Left renal pelvis (tissue), 4 donors: Measurements from ENCODE around the gene KRT13. TPM values are rescaled to one million over a fixed set of nuclear protein-coding genes. Genes with fewer than 3 reads are reported as not detected.

Experiments
- DNase-seq, 4 donors: peaks; one replicate each; pipeline ENCODE4 v3.0.0-alpha.2; 2013; ENCODE audit warnings: low read depth in 4 of 4, low spot score in 3 of 4
- polyA plus RNA-seq, 4 donors: library from polyadenylated mRNA; unstranded; fragments of 120-200 nt; gene quantifications; one replicate each; pipeline ENCODE4 v1.2.1, GENCODE V29; 2013; ENCODE audit not compliant: insufficient read length in 4 of 4

The KRT13 gene
- polyA plus RNA-seq, 4 donors, result 0.54 to 37.8 (median 1.9) TPM

GRCh38 chr17:41500131-41500911 lies 5.1 kb downstream of the KRT13 start:
- DNase-seq, result no peak

- no peak for DNase-seq
These were observed 5.7 kb downstream of the KRT13 start for GRCh38 chr17:41499714-41500113.

DNA sequence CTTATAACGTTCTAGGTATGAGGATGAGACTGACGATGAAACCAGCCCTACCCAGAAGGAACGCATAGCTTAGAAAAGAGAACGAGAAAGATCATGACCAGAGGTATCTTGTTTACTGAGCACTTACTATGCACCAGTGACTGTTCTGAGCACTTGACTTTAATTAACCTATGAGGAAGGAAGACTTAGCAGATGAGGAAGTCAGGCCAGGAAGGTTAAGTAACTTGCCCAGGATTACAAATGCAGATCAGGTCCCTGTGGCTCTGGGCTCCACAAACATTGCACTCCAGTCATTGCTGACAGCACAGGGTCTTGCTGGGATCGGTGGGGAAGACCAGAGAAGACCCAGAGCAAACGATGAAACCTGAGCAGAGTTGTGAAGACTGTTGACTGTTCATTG lies 7.1 kb downstream of the KRT13 start:
- DNase-seq, result no peak

GRCh38 chr17:41496803-41497484 lies 8.5 kb downstream of the KRT13 start:
- DNase-seq, result peak in 2 of 4 donors; percentile 50 to 52

GRCh38 chr17:41494524-41494923 lies 10.9 kb downstream of the KRT13 start:
- DNase-seq, result no peak

- peak in 2 of 4 donors; percentile 36 to 38 for DNase-seq
These were observed 12.6 kb downstream of the KRT13 start for GRCh38 chr17:41492771-41493170.

GRCh38 chr17:41492351-41492750 lies 13.1 kb downstream of the KRT13 start:
- DNase-seq, result no peak

GRCh38 chr17:41491476-41491875 lies 13.9 kb downstream of the KRT13 start:
- DNase-seq, result no peak

DNA sequence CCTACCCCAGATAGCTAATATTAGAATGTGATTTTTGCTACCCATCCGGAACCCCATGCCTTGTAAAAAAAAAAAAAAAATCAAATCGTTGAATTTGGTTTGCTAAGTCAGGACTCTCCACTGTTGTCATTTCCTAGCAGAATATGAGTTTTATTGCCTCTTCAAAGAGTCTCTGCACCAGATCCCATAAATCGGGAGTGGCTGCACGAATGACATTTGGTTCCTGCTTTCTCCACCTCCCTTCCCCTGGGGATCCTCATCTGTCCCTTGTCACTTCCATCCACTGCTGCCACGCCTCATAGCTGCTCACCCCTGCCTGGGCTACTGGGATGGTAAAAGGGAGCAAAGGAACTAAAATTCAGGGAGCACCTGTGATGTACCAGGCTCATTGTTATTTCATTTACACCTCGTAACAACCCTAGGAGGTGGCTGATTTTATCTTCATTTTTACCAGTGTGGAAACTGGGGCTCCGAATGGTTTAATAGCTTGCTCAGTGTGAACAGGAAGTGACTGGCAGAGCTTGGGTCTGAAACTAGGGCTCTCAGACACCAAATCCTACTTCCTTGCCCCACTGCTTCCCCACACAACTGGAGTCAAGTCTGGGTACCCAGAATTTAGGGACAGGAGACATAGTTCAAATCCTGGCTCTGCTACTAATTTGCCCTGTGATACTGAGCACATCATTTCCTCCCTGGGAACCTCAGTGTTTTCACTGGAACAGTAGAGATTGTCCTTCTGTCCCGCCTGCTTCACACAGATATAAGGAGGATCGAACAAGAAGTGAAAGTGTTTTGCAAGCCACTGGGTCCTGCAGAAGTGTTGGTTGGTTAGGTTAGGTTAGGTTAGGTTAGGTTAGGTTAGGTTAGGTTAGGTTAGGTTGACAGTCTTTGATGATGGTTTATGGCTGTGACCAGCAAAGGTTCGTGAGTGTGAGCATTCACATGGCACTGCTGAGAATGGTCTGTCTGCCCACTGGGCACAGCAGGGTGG lies 15.1 kb downstream of the KRT13 start:
- DNase-seq, result no peak

GRCh38 chr17:41489531-41489930 lies 15.9 kb downstream of the KRT13 start, which contains the start of gene KRT36:
Gene KRT36, minus strand, starts transcription at chr17:41489910. Its CDS starts 46 bp downstream, at chr17:41489864.
- DNase-seq, result no peak

- no peak for DNase-seq
These were observed 18.4 kb downstream of the KRT13 start for GRCh38 chr17:41486809-41487530.

DNA sequence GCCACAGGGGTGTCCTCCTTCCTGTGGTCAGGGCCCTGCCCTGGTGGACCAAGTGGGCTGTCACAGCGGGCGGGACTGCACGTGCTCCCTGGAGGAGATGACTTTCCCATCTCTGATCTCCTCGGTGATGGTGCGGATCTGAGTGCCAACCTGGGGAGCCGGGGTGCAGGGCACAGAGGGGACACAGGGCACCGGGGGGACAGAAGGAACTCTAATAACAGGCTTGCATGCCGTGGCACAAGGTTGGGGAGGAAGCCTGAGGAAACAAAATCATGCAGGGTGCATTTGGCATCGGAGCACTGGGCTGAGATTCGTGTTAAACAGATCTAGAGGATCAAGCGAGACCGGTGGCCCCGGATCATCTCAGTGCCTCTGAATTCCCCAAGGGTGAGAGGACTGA lies 19.1 kb downstream of the KRT13 start:
- no peak for DNase-seq

DNA sequence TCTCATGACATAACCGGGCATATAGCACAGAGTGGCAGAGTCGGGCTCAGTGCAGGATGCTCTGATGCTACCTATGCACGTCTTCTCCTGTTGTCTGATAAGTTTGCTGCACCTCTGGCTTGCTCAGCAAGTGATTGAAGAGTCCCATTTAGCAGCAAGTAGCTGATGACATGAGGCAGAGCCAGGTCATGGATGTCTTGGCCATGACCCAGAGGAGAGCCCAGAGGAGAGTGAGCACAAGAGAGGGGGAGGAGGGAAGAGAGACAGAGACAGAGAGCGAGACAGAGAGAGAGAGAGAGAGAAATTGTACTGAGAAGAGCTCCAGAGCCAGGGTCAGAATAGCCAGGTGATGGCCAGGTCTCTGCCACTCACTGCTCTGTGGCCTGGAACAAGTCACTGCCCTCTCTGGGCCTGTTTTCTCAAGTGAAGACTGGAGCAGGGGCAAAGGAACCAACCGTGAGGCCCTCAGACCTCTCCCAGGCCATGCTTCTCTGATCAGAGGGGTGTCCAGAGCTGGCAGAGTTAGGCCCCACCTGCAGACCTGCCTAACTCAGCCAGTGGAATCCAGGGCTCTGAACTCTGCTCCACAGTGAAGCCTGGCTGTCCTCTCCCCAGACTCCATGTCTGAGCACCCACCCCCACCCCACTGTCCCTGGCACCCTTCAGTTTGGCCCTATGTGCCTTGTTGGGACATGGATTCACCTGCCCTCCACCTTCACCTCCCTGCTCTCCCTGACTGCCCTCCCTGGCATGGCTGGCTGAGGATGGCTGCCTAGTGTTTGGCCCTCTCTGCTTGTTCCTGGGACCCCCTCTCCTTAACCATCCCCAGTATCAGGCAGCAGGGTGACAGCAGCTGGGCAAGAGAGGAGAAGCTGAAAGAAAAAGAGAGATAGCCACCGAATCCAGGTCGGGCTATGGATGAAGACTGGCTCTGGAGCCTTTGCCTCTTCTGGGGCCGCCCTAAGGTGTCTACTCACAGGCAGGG lies 20.2 kb downstream of the KRT13 start:
- DNase-seq, result no peak

DNA sequence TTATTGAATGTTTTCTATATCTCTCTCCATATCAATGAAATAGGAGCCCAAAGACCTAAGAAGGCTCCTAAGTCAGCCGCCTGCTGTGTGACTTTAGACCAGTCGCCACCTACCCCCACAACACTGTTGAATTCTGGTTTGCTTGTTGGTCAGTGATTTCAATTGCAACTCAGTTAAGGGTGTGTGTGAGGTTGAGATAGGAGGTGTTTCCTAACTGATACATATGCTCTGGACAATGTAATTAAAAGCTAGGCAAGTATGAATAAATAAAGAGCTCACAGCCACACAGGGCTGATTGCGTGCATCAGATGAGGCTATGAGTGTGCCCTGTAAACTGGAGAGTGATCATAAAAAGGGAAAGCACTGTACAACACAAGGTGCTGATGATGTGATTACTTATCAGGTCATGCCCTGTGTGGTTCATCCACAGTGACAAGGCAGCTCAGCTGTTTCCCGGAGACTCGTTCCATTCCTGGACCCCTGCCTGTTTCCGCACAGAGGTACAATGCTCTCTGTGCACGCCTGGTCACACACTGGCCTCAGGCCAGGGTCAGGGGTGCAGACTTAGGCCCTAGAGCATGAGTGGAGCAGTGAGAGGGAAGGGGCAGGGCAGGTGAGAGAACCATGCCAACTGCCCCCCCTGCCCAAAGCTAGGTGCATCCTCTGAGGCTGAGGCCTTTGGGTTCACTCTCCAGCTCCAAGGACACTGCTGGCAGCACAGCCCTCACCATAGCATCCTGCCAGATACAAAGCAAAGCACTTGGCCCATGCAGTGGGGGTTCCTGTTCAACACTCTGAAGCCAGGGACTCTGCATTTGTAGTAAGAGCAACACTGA lies 21.2 kb downstream of the KRT13 start:
- no peak for DNase-seq

DNA sequence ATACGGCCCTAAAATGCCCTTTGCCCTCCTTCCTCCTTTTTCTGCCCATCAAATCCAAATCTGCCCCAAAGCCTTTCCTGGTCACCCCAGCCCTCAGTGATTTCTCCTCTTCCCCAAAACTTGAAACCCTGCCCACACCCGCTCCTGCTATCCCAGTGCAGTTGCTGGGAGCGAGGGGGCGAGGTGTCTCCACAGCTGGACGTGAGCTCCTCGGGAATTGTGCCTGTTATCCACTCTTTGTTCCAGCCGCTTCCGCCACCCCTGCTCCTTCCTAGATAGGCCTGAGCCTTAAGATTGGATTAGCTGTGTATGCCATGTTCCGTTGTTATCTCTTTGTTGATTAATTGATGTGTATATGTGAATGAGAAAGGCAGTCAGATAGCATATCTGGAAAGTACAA lies 21.9 kb downstream of the KRT13 start:
- DNase-seq, result no peak

- no peak for DNase-seq
These were observed 24.4 kb downstream of the KRT13 start, which contains the start of gene KRT35 for GRCh38 chr17:41481036-41481435. Gene KRT35, minus strand, starts transcription at chr17:41481151. Its CDS starts 54 bp downstream, at chr17:41481097.

DNA sequence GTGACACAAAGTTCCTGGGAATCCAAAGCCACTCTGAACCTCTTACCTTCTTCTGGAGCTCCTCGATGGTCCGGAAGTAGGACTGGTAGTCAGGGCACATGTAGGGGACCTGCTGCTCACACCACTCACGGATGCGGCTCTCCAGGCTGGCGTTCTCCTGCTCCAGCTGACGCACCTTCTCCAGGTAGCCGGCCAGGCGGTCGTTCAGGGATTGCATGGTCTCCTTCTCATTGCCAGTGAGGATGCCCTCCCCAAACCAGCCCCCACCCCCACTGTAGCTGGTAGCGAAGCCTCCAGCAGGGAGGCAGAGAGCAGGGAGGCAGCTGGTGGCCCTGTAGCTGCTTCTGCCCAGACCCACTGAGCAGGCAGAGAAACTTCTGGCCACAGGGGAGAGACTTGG lies 24.8 kb downstream of the KRT13 start:
- DNase-seq, result no peak

GRCh38 chr17:41480136-41480535 lies 25.3 kb downstream of the KRT13 start:
- DNase-seq, result no peak
